Fibroblast of lung (primary cell): ENCODE results near the gene LITAFD. TPM values are rescaled to one million over a fixed set of nuclear protein-coding genes. Genes with fewer than 3 reads are reported as not detected.

Experiments
- DNase-seq, 2 donors: peaks; one replicate each; pipeline versions ENCODE4 v3.0.0 to v3.0.0-alpha.2; 2010; ENCODE audit warnings: low read depth in 2 of 2
- H2AFZ ChIP-seq: 2 replicates; pipeline ENCODE4 v1.5.1; 2012; ENCODE audit warnings: low read length, control low read depth, inconsistent platforms
- H3K27ac ChIP-seq: 2 replicates; pipeline ENCODE4 v1.5.1; 2011; ENCODE audit warnings: low read length, control low read depth; ENCODE audit not compliant: insufficient read depth
- H3K27me3 ChIP-seq: 2 replicates; pipeline ENCODE4 v1.5.1; 2011; ENCODE audit warnings: mild to moderate bottlenecking, low read length; ENCODE audit not compliant: control insufficient read depth, insufficient read depth
- H3K36me3 ChIP-seq: 2 replicates; pipeline ENCODE4 v1.5.1; 2011; ENCODE audit warnings: low read length; ENCODE audit not compliant: control insufficient read depth, insufficient read depth
- H3K4me1 ChIP-seq: 2 replicates; pipeline ENCODE4 v1.5.1; 2011; ENCODE audit warnings: low read length; ENCODE audit not compliant: control insufficient read depth, insufficient read depth; ENCODE audit errors: extremely low read depth
- H3K4me2 ChIP-seq: 2 replicates; pipeline ENCODE4 v1.5.1; 2011; ENCODE audit warnings: low read length, control low read depth; ENCODE audit not compliant: insufficient read depth; ENCODE audit errors: extremely low read depth
- H3K4me3 ChIP-seq, 4 experiments: fragments of 200-600 bp in 1 of 4; sonication (generic) in 1 of 4; replicated peaks in 1 of 4; 2 replicates each; pipeline ENCODE4 v1.5.1; 2011 to 2016; ENCODE audit warnings: low read length in 4 of 4, low read depth in 3 of 4, mild to moderate bottlenecking in 3 of 4, control low read depth in 2 of 4, inconsistent platforms in 1 of 4, mixed read lengths in 1 of 4; ENCODE audit not compliant: insufficient read depth in 1 of 4; ENCODE audit errors: control extremely low read depth in 1 of 4
- H3K79me2 ChIP-seq: 2 replicates; pipeline ENCODE4 v1.5.1; 2012; ENCODE audit warnings: mild to moderate bottlenecking, low read length, inconsistent platforms; ENCODE audit not compliant: control insufficient read depth, insufficient read depth
- H3K9ac ChIP-seq: 2 replicates; pipeline ENCODE4 v1.5.1; 2011; ENCODE audit warnings: mild to moderate bottlenecking, low read length, control low read depth; ENCODE audit not compliant: insufficient read depth
- H3K9me3 ChIP-seq: 2 replicates; pipeline ENCODE4 v1.5.1; 2012; ENCODE audit warnings: low read depth, low read length; ENCODE audit not compliant: control insufficient read depth, insufficient read depth
- H4K20me1 ChIP-seq: 2 replicates; pipeline ENCODE4 v1.5.1; 2011; ENCODE audit warnings: low read length; ENCODE audit not compliant: control insufficient read depth, insufficient read depth; ENCODE audit errors: extremely low read depth
- CTCF ChIP-seq, 2 donors: IDR thresholded peaks in 1 of 2; conservative IDR thresholded peaks in 1 of 2; 1 replicate in 1 of 2; 2 replicates in 1 of 2; pipeline ENCODE4 v1.5.1; 2011 to 2012; ENCODE audit warnings: low read length in 2 of 2, control low read depth in 1 of 2, inconsistent platforms in 1 of 2, low read depth in 1 of 2, mild to moderate bottlenecking in 1 of 2
- EZH2 ChIP-seq: IDR thresholded peaks from 2 replicates; pipeline ENCODE4 v1.5.1; 2012; ENCODE audit warnings: low read length, control low read depth, mild to moderate bottlenecking; ENCODE audit errors: missing control alignments
- polyA plus RNA-seq, 2 donors: library from polyadenylated mRNA; depleted of rRNA in 1 of 2; stranded (reverse) in 1 of 2; unstranded in 1 of 2; fragments of >200 nt; gene quantifications; 2 replicates each; pipeline ENCODE4 v1.2.1, GENCODE V29; 2011 to 2012; ENCODE audit warnings: missing spikeins in 1 of 2
- total RNA-seq: library from RNA; depleted of rRNA; stranded (reverse); fragments of >200 nt; gene quantifications from 2 replicates; pipeline ENCODE4 v1.2.1, GENCODE V29; 2014

Gene LITAFD
- total and polyA plus RNA-seq, 2 donors (not counting 1 experiment from before 2014, with no cell fraction given) = not detected

- DNase-seq = no peak
- Histone ChIP-seq H3K4me2 (no peak overlapping the region), H3K9ac (no peak overlapping the region), H3K9me3 (no peaks in the 10 kb centered on the region), H3K27ac (no peak overlapping the region), H3K79me2 (peaks cover 6% of the 10 kb centered on the region), H3K4me1 (no peaks in the 10 kb centered on the region), H4K20me1 (no peaks in the 10 kb centered on the region), H3K27me3 (no peaks in the 10 kb centered on the region), H3K4me3 (no peak overlapping the region), H3K36me3 (peaks cover 18% of the 10 kb centered on the region), H2AFZ (no peak overlapping the region)
- TF ChIP-seq CTCF (conservative IDR thresholded peaks at IDR 0.05 in 1 of 2, IDR thresholded peaks at IDR 0.05 in 1 of 2; ENCODE audit: low read depth in 1 of 2, low read length in 2 of 2) = no peak
Measured at GRCh38 chr16:8919089-8919933, 37.2 kb downstream of the LITAFD start.

- no peak overlapping the region for H3K4me3 ChIP-seq
Measured at GRCh38 chr16:8919934-8920462, 37.8 kb downstream of the LITAFD start.

More at GRCh38 chr16:8919934-8920462, 37.8 kb downstream of the LITAFD start:
- H3K9me3 ChIP-seq = no peaks in the 10 kb centered on the region
- H3K4me2 ChIP-seq = no peak overlapping the region
- no peak for TF ChIP-seq CTCF (conservative IDR thresholded peaks at IDR 0.05 in 1 of 2, IDR thresholded peaks at IDR 0.05 in 1 of 2; ENCODE audit: low read depth in 1 of 2, low read length in 2 of 2)
- no peak for TF ChIP-seq EZH2
- H3K36me3 ChIP-seq = peaks cover 18% of the 10 kb centered on the region
- no peaks in the 10 kb centered on the region for H3K27me3 ChIP-seq
- H2AFZ ChIP-seq = no peak overlapping the region
- H3K79me2 ChIP-seq = peaks cover 13% of the 10 kb centered on the region
- H3K27ac ChIP-seq = no peak overlapping the region
- H3K9ac ChIP-seq = no peak overlapping the region
- no peaks in the 10 kb centered on the region for H3K4me1 ChIP-seq
- no peak for DNase-seq
- H4K20me1 ChIP-seq = no peaks in the 10 kb centered on the region
